Measurements from ENCODE around the gene SYT2.

The SYT2 gene

GRCh38 chr1:202673531-202673930 lies 36.7 kb downstream of the SYT2 start:
- DNase-seq, result no peak

- DNase-seq, result no peak
Measured at GRCh38 chr1:202671399-202671798, 38.9 kb downstream of the SYT2 start.

GRCh38 chr1:202665417-202665816 lies 44.8 kb downstream of the SYT2 start:
- DNase-seq, result no peak

- no peak for DNase-seq
Measured at GRCh38 chr1:202664083-202664482, 46.2 kb downstream of the SYT2 start.

- DNase-seq, result no peak
Measured at GRCh38 chr1:202663131-202663530, 47.1 kb downstream of the SYT2 start.

GRCh38 chr1:202662081-202662480 lies 48.2 kb downstream of the SYT2 start:
- DNase-seq, result peak in 1 of 2 experiments; percentile 32

GRCh38 chr1:202661136-202661845 lies 49.0 kb downstream of the SYT2 start:
- DNase-seq, result no peak

- DNase-seq, result no peak
Measured at GRCh38 chr1:202659974-202660373, 50.3 kb downstream of the SYT2 start.

- DNase-seq, result no peak
Measured at GRCh38 chr1:202659541-202659940, 50.7 kb downstream of the SYT2 start.

- DNase-seq, result peak; percentile 62 to 89
Measured at GRCh38 chr1:202658769-202659168, 51.5 kb downstream of the SYT2 start.

- DNase-seq, result no peak
Measured at GRCh38 chr1:202658251-202658759, 51.9 kb downstream of the SYT2 start.

- no peak for DNase-seq
Measured at GRCh38 chr1:202656951-202657646, 53.2 kb downstream of the SYT2 start.

GRCh38 chr1:202656057-202656456 lies 54.2 kb downstream of the SYT2 start:
- no peak for DNase-seq

- DNase-seq, result no peak
Measured at GRCh38 chr1:202654079-202654478, 56.2 kb downstream of the SYT2 start.

- no peak for DNase-seq
Measured at GRCh38 chr1:202649553-202650392, 60.5 kb downstream of the SYT2 start.

- DNase-seq, result no peak
Measured at GRCh38 chr1:202648605-202649226, 61.5 kb downstream of the SYT2 start.

- DNase-seq, result no peak
Measured at GRCh38 chr1:202645097-202645476, 65.2 kb downstream of the SYT2 start.

GRCh38 chr1:202644219-202645096 lies 65.8 kb downstream of the SYT2 start:
- DNase-seq, result no peak

- DNase-seq, result no peak
Measured at GRCh38 chr1:202643397-202644218, 66.6 kb downstream of the SYT2 start.

GRCh38 chr1:202642619-202643291 lies 67.5 kb downstream of the SYT2 start:
- no peak for DNase-seq
